HCT116 (cell line): Measurements from ENCODE around the gene SBF1. TPM values are rescaled to one million over a fixed set of nuclear protein-coding genes. Genes with fewer than 3 reads are reported as not detected.

Experiments used
- ATAC-seq: fragments of 200-7000 bp; cut with Tn5 transposase; 2 replicates; pipeline ENCODE4 v1.9.1; 2020; ENCODE audit warnings: mild to moderate bottlenecking, moderate library complexity
- BruUV-seq: library from RNA; stranded (reverse); fragments of 400-500 nt; replicated peaks from 2 replicates; lab custom pipeline; 2021; lab: Mats Ljungman, UMichigan
- CTCF ChIA-PET: fragments of 300-600 bp; sonication (Branson Sonifier 250); formaldehyde crosslinking; loops from one replicate; lab custom pipeline; 2021; ENCODE audit warnings: antibody characterized with exemption; lab: Charles Lee
- POLR2A ChIA-PET: fragments of 300-600, 350-600 bp; sonication (Branson Sonifier 250); formaldehyde crosslinking; loops from one replicate; lab custom pipeline; 2021; ENCODE audit warnings: antibody characterized with exemption; lab: Charles Lee
- RAD21 ChIA-PET, 2 experiments: fragments of 300-600 bp; sonication (Branson Sonifier 250); formaldehyde crosslinking; loops; one replicate each; lab custom pipeline; 2023; ENCODE audit warnings: low total read pairs in 2 of 2; ENCODE audit not compliant: uncharacterized antibody in 2 of 2, unreplicated experiment in 2 of 2, low non-redundant PET in 1 of 2; lab: Charles Lee
- DNase-seq: peaks from one replicate; pipeline ENCODE4 v3.0.0-alpha.2; 2010; ENCODE audit warnings: low read depth, low spot score
- H2AFZ ChIP-seq: fragments of 200-600 bp; shearing (Covaris generic), sonication (generic); 2 replicates; pipeline ENCODE4 v1.6.1; 2017; ENCODE audit warnings: low read depth, mixed run types, mixed read lengths, antibody characterized with exemption, low read length; ENCODE audit not compliant: poor library complexity, severe bottlenecking
- H3K27ac ChIP-seq: 2 replicates; pipeline ENCODE4 v1.5.1; 2012; ENCODE audit warnings: low read depth, low read length
- H3K27me3 ChIP-seq: fragments of 200-600 bp; sonication (generic); 2 replicates; pipeline ENCODE4 v1.6.1; 2016; ENCODE audit warnings: mixed run types, low read length, mixed read lengths; ENCODE audit not compliant: insufficient read depth
- H3K36me3 ChIP-seq, 2 experiments: fragments of 200-500 bp in 1 of 2; fragments of 200-600 bp in 1 of 2; sonication (Bioruptor generic) in 1 of 2; sonication (generic) in 1 of 2; 2 replicates each; pipeline versions ENCODE4 v1.5.1 to v1.6.1; 2014 to 2016; ENCODE audit warnings: low read length in 2 of 2, inconsistent platforms in 1 of 2, mixed read lengths in 1 of 2, mixed run types in 1 of 2; ENCODE audit not compliant: insufficient read depth in 2 of 2, control insufficient read depth in 1 of 2
- H3K4me1 ChIP-seq, 2 experiments: fragments of 200-600 bp in 1 of 2; sonication (generic) in 1 of 2; 2 replicates each; pipeline versions ENCODE4 v1.5.1 to v1.6.1; 2012 to 2017; ENCODE audit warnings: low read length in 2 of 2, inconsistent platforms in 1 of 2, mild to moderate bottlenecking in 1 of 2, mixed read lengths in 1 of 2, mixed run types in 1 of 2, moderate library complexity in 1 of 2; ENCODE audit not compliant: insufficient read depth in 2 of 2, control insufficient read depth in 1 of 2
- H3K4me2 ChIP-seq: fragments of 200-600 bp; sonication (generic); 2 replicates; pipeline ENCODE4 v1.6.1; 2017; ENCODE audit warnings: mixed run types, low read length, mixed read lengths
- H3K4me3 ChIP-seq, 2 experiments: fragments of 200-600 bp in 1 of 2; sonication (generic) in 1 of 2; replicated peaks in 1 of 2; 2 replicates each; pipeline ENCODE4 v1.5.1; 2011 to 2016; ENCODE audit warnings: low read length in 2 of 2, control low read depth in 1 of 2, low read depth in 1 of 2, mild to moderate bottlenecking in 1 of 2, mixed read lengths in 1 of 2, mixed run types in 1 of 2
- H3K79me2 ChIP-seq: fragments of 200-600 bp; sonication (generic); 2 replicates; pipeline ENCODE4 v1.6.1; 2017; ENCODE audit warnings: mild to moderate bottlenecking, mixed run types, low read length, moderate library complexity, mixed read lengths; ENCODE audit not compliant: insufficient read depth
- H3K9ac ChIP-seq: fragments of 200-600 bp; sonication (generic); 2 replicates; pipeline ENCODE4 v1.6.1; 2016; ENCODE audit warnings: low read length, mixed read lengths
- H3K9me2 ChIP-seq: fragments of 200-600 bp; sonication (generic), shearing (Covaris generic); 2 replicates; pipeline ENCODE4 v1.6.1; 2017; ENCODE audit warnings: mixed run types, mild to moderate bottlenecking, moderate library complexity; ENCODE audit not compliant: insufficient read depth
- H3K9me3 ChIP-seq, 2 experiments: fragments of 200-500 bp in 1 of 2; fragments of 200-600 bp in 1 of 2; sonication (Bioruptor generic) in 1 of 2; sonication (generic) in 1 of 2; 2 replicates each; pipeline ENCODE4 v1.6.1; 2014 to 2017; ENCODE audit warnings: low read length in 2 of 2, mixed read lengths in 2 of 2, inconsistent platforms in 1 of 2, low read depth in 1 of 2, mild to moderate bottlenecking in 1 of 2, mixed run types in 1 of 2, moderate library complexity in 1 of 2; ENCODE audit not compliant: control insufficient read depth in 1 of 2, insufficient read depth in 1 of 2
- H4K20me1 ChIP-seq: fragments of 200-600 bp; sonication (generic), shearing (Covaris generic); 2 replicates; pipeline ENCODE4 v1.6.1; 2017; ENCODE audit warnings: mixed run types, mild to moderate bottlenecking, moderate library complexity; ENCODE audit not compliant: insufficient read depth
- ATF3 ChIP-seq: IDR thresholded peaks from 2 replicates; pipeline ENCODE4 v1.6.1; 2012
- CEBPB ChIP-seq: IDR thresholded peaks from 2 replicates; pipeline ENCODE4 v1.6.1; 2012; ENCODE audit warnings: low read depth
- JUND ChIP-seq: IDR thresholded peaks from 2 replicates; pipeline ENCODE4 v1.6.1; 2012
- REST ChIP-seq: IDR thresholded peaks from 2 replicates; pipeline ENCODE4 v1.6.1; 2012; ENCODE audit warnings: low read depth
- SP1 ChIP-seq: IDR thresholded peaks from 2 replicates; pipeline ENCODE4 v1.6.1; 2012; ENCODE audit warnings: low read depth
- YY1 ChIP-seq: IDR thresholded peaks from 2 replicates; pipeline ENCODE4 v1.6.1; 2011; ENCODE audit warnings: low read length, low read depth, moderate library complexity, mild to moderate bottlenecking; ENCODE audit not compliant: insufficient replicate concordance; ENCODE audit errors: extremely low read depth
- ZNF274 ChIP-seq: fragments of 200-500 bp; sonication (Bioruptor generic); IDR thresholded peaks from 2 replicates; pipeline ENCODE4 v1.6.1; 2014; ENCODE audit warnings: mild to moderate bottlenecking, low read depth, low read length, inconsistent platforms
- intact Hi-C: fragments of 100-400 bp; cut with micrococcal nuclease; formaldehyde crosslinking; loops from 2 replicates; pipeline ENCODE4 v1.10.0; 2022
- total RNA-seq: library from RNA; stranded (reverse); gene quantifications from one replicate; pipeline ENCODE4 v1.2.1, GENCODE V29; 2021; ENCODE audit not compliant: unreplicated experiment
- TF ChIP-seq, protein P1 (sequence below), 3 experiments: fragments of 200-600 bp in 1 of 3; sonication (generic) in 1 of 3; IDR thresholded peaks in 2 of 3; conservative IDR thresholded peaks in 1 of 3; 2 replicates each; pipeline ENCODE4 v1.5.1; 2012 to 2017; ENCODE audit warnings: low read depth in 2 of 3, low read length in 2 of 3, antibody characterized with exemption in 1 of 3, borderline replicate concordance in 1 of 3, control low read depth in 1 of 3, mild to moderate bottlenecking in 1 of 3, mixed read lengths in 1 of 3, mixed run types in 1 of 3, moderate library complexity in 1 of 3; ENCODE audit not compliant: insufficient read depth in 1 of 3
- TF ChIP-seq, protein P2 (sequence below): IDR thresholded peaks from 2 replicates; pipeline ENCODE4 v1.6.1; 2012

Gene SBF1
- total RNA-seq, 1 experiment from 2014 or later: 91.1 TPM

GRCh38 chr22:50436841-50437341, 37.9 kb downstream of the SBF1 start:
- no peak overlapping the region for H3K27ac ChIP-seq
- ChIA-PET CTCF (no interaction called here), RAD21 (no interaction called here), POLR2A (no interaction called here)
- H3K27me3 ChIP-seq: no peaks in the 10 kb centered on the region
- TF ChIP-seq ATF3 (no peak), YY1 (no peak), JUND (no peak), REST (no peak), ZNF274 (no peak), SP1 (no peak), CEBPB (no peak)
- TF ChIP-seq, protein P1, sequence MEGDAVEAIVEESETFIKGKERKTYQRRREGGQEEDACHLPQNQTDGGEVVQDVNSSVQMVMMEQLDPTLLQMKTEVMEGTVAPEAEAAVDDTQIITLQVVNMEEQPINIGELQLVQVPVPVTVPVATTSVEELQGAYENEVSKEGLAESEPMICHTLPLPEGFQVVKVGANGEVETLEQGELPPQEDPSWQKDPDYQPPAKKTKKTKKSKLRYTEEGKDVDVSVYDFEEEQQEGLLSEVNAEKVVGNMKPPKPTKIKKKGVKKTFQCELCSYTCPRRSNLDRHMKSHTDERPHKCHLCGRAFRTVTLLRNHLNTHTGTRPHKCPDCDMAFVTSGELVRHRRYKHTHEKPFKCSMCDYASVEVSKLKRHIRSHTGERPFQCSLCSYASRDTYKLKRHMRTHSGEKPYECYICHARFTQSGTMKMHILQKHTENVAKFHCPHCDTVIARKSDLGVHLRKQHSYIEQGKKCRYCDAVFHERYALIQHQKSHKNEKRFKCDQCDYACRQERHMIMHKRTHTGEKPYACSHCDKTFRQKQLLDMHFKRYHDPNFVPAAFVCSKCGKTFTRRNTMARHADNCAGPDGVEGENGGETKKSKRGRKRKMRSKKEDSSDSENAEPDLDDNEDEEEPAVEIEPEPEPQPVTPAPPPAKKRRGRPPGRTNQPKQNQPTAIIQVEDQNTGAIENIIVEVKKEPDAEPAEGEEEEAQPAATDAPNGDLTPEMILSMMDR (IDR thresholded peaks at IDR 0.05 in 2 of 3, conservative IDR thresholded peaks at IDR 0.05 in 1 of 3; ENCODE audit: borderline replicate concordance in 1 of 3, insufficient read depth in 1 of 3, low read depth in 2 of 3, low read length in 2 of 3): no peak
- TF ChIP-seq, protein P2, sequence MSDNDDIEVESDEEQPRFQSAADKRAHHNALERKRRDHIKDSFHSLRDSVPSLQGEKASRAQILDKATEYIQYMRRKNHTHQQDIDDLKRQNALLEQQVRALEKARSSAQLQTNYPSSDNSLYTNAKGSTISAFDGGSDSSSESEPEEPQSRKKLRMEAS: no peak
- no peak overlapping the region for H2AFZ ChIP-seq
- ATAC-seq: no peak
- H3K4me3 ChIP-seq: no peak overlapping the region
- no peak overlapping the region for H3K4me2 ChIP-seq
- no TSS peak for BruUV-seq
- no peaks in the 10 kb centered on the region for H3K9me3 ChIP-seq
- intact Hi-C loops: no loop called here
- no peaks in the 10 kb centered on the region for H3K79me2 ChIP-seq
- H3K9me2 ChIP-seq: no peaks in the 10 kb centered on the region
- no peaks in the 10 kb centered on the region for H4K20me1 ChIP-seq
- H3K9ac ChIP-seq: no peak overlapping the region
- H3K36me3 ChIP-seq: peaks cover 8 to 15% of the 10 kb centered on the region in 2 experiments; a peak in 3 of 4 replicates
- DNase-seq: no peak
- H3K4me1 ChIP-seq: no peaks in the 10 kb centered on the region
